ENCODE measurements around the gene FOXQ1.

FOXQ1 gene

DNA sequence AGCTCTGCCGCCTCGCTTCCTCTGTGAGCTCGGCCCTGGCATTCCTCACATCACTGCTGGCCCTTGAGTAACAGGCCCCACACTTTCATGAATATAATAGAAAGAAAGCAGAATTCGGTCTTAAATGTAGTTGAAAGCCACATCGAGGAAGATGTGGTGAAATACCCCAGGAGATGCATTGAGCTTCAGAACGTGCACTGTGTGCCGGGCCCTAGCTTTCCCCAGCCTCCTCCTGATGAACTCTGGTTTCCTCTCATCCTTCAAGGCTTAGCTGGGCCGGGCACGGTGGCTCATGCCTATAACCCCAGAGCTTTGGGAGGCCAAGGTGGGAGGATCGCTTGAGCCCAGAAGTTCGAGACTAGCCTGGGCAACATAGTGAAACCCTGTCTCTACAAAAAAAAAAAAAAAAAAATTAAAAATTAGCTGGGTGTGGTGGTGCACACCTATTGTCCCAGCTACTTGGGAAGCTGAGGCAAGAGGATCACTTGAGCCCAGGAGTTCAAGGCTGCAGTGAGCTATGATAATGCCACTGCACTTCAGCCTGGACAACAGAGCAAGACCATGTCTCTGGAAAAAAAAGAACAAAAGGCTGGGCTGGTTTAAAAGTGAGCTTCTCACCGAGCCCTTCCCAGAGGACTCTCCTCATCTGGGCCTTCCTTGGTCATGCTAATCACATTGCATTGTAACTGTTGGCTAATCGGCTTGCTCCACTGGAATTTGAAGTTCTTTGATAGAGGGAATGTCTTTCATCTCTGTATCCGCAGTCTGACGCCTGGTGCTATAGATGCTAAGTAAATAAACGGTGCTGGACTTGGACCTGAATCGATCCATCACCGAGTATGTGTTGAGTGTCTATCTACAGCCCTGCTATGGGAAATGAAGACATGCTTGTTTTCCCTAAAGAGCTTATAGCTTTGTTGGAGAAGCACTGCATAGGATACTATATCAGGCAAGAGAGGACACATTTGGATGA, 43.8 kb upstream of the FOXQ1 start:
- TF ChIP-seq POLR2AphosphoS5 (IDR thresholded peaks at IDR 0.05; ENCODE audit: low read depth, low read length) (no peak), SPI1 (IDR thresholded peaks at IDR 0.05; ENCODE audit: low read depth, low read length) (no peak), PAX5 (IDR thresholded peaks at IDR 0.05; ENCODE audit: insufficient read depth, low read length, severe bottlenecking) (no peak), POU2F2 (IDR thresholded peaks at IDR 0.05; ENCODE audit: low read depth, low read length) (no peak)
- no peak for DNase-seq (ENCODE audit: insufficient read length, low spot score)
- no peak for FAIRE-seq

DNA sequence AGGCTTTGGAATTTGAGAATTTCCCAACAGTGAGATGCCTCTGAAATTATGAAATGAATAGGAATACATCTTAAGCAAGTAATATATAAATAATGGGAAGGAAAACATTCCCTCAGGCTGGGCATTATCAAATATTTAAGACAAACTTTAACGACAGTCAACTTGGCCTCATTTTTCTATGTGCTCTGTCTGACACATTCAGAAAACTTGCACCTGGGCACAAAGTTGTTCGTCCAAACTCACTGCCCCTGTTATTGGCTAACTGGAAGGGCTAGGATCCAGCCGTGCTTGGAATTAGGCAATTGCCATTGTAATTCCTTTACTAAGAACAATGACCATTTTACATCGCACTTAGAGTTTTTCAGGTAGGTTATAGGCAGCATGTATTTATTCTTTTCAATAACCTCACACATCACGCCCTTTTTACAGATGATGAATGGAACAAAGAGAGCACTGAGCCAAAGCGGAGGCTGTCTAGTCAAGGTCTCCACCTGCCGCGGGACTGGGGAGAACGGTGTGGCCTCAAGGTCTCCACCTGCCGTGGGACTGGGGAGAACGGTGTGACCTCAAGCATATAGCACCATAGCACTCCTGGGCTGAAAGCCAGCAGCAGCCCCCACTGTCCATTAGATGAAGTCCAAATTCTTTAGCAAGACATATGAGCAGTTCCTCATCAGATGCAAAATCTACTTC, 40.7 kb upstream of the FOXQ1 start:
- no peak for FAIRE-seq

DNA sequence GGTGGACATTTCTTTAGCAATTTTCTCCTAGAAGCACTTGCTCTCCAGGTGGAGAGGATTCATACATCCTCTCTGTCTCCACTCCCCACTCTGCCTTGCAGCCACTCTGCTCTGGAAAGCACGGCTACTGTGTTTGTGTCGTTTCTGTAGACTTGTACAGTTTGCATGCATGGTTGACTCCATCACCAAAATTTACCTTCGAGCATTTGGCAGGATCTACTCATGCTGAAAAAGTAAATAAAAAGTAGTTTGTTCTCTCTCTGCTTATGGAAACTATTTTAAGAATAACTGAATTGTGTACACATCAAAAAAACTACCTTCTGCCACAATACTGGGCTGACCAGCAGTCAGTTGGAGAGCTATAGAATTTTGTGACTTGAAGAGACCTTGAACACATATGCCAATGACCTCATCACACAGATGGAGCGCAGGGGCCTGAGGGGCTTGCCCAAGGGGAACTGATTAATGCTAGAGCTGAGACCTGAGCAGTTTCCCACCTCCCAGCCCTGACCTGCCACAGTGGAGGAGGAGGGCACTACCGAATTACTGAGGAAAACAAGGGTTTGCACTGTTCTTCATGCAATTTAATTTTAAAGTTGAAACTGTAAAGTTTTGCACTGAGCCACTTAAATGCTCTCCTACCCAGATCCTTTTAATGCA, 33.7 kb upstream of the FOXQ1 start:
- FAIRE-seq = no peak
- DNase-seq (ENCODE audit: insufficient read length, low spot score) = no peak
- TF ChIP-seq POU2F2 (IDR thresholded peaks at IDR 0.05; ENCODE audit: low read depth, low read length) = no peak
- TF ChIP-seq SPI1 (IDR thresholded peaks at IDR 0.05; ENCODE audit: low read depth, low read length) = no peak
- TF ChIP-seq POLR2AphosphoS5 (IDR thresholded peaks at IDR 0.05; ENCODE audit: low read depth, low read length) = no peak
- TF ChIP-seq TAF1 (IDR thresholded peaks at IDR 0.05; ENCODE audit: low read depth, low read length) = no peak
- no peak for TF ChIP-seq PAX5 (IDR thresholded peaks at IDR 0.05; ENCODE audit: insufficient read depth, low read length, severe bottlenecking)
- TF ChIP-seq POLR2A (IDR thresholded peaks at IDR 0.05; ENCODE audit: low read depth, low read length) = no peak

More for the DNA sequence above, 40.7 kb upstream of the FOXQ1 start:
- DNase-seq (ENCODE audit: insufficient read length, low spot score) = no peak
- no peak for TF ChIP-seq POLR2AphosphoS5 (IDR thresholded peaks at IDR 0.05; ENCODE audit: low read depth, low read length)
- no peak for TF ChIP-seq TAF1 (IDR thresholded peaks at IDR 0.05; ENCODE audit: low read depth, low read length)
- TF ChIP-seq POU2F2 (IDR thresholded peaks at IDR 0.05; ENCODE audit: low read depth, low read length) = no peak
- TF ChIP-seq POLR2A (IDR thresholded peaks at IDR 0.05; ENCODE audit: low read depth, low read length) = no peak
- no peak for TF ChIP-seq PAX5 (IDR thresholded peaks at IDR 0.05; ENCODE audit: insufficient read depth, low read length, severe bottlenecking)
- TF ChIP-seq SPI1 (IDR thresholded peaks at IDR 0.05; ENCODE audit: low read depth, low read length) = no peak

DNA sequence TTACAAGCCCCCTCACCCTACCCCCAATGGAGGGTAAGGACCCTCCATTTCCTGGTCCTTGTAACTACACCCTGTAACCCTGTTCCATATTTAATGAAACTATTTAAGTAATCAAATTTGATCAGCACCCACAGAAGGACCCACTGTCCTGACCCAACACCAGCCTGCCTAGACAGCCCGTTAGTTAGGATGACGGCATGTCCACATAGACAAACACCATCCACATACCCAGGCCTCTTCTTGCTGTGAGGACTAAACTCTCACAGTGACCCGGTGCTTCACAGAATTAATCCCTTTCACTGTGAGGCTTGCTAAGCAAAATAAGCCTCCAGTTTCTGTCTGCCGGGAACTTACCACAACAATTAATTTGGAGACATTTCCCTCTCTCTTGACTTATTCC, 32.8 kb upstream of the FOXQ1 start:
- TF ChIP-seq POLR2A (IDR thresholded peaks at IDR 0.05; ENCODE audit: low read depth, low read length) (no peak), POU2F2 (IDR thresholded peaks at IDR 0.05; ENCODE audit: low read depth, low read length) (no peak), POLR2AphosphoS5 (IDR thresholded peaks at IDR 0.05; ENCODE audit: low read depth, low read length) (no peak), SPI1 (IDR thresholded peaks at IDR 0.05; ENCODE audit: low read depth, low read length) (no peak), PAX5 (IDR thresholded peaks at IDR 0.05; ENCODE audit: insufficient read depth, low read length, severe bottlenecking) (no peak), TAF1 (IDR thresholded peaks at IDR 0.05; ENCODE audit: low read depth, low read length) (no peak)
- no peak for FAIRE-seq
- DNase-seq (ENCODE audit: insufficient read length, low spot score) = no peak

DNA sequence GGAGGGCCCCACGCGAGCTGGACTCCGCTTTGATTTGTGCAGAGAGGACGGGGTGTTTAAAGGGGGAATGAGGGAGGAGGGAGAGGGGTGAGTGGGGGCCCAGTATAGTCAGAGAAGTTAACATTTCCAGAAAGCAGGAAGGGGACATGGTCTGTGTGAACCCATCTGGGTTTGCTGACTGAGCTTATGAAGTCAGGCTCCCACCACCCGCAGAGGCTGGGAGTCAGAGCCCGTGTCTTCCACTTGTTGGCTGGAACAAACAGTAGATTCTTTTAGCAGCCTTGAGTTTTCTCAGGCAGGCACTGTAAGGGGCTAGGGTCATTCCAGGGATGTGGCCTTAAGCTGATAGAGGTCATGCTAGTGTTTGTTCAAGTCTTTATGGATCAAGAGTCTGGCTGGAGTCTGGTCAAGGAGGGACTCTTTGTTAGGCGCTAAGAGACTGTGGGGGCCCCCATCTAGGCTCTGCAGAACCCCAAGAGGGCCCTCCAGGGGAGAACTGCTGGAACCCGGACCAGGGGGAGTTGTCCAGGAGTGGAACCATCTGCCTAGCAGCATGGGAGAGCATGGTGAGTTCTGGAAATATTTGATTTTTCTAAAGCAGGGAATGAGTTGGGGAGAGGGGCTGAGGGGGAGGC, 31.1 kb upstream of the FOXQ1 start:
- DNase-seq (ENCODE audit: insufficient read length, low spot score) (no peak), FAIRE-seq (no peak)
- TF ChIP-seq POLR2AphosphoS5 (IDR thresholded peaks at IDR 0.05; ENCODE audit: low read depth, low read length) (no peak), TAF1 (IDR thresholded peaks at IDR 0.05; ENCODE audit: low read depth, low read length) (no peak), SPI1 (IDR thresholded peaks at IDR 0.05; ENCODE audit: low read depth, low read length) (no peak), POU2F2 (IDR thresholded peaks at IDR 0.05; ENCODE audit: low read depth, low read length) (no peak), POLR2A (IDR thresholded peaks at IDR 0.05; ENCODE audit: low read depth, low read length) (no peak), PAX5 (IDR thresholded peaks at IDR 0.05; ENCODE audit: insufficient read depth, low read length, severe bottlenecking) (no peak)

DNA sequence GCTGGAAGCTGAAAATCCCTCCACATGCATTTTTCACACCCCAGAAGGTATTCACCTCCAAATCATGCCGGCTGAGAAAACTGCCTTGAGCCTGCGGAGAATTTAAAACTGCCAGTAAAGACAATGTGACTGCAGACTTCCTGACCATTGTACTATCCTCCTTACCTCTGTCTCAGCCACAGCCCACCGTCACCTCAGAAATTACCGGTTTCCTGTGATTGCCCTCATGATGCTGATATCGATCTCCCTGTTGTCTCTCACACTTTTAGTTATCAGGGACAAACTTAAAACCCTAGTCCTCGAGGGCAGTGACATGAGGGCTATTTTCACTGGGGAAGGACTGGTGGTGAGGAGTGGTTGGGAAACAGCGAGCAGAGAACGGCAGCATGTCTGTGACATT, 30.2 kb upstream of the FOXQ1 start:
- no peak for TF ChIP-seq POU2F2 (IDR thresholded peaks at IDR 0.05; ENCODE audit: low read depth, low read length)

DNA sequence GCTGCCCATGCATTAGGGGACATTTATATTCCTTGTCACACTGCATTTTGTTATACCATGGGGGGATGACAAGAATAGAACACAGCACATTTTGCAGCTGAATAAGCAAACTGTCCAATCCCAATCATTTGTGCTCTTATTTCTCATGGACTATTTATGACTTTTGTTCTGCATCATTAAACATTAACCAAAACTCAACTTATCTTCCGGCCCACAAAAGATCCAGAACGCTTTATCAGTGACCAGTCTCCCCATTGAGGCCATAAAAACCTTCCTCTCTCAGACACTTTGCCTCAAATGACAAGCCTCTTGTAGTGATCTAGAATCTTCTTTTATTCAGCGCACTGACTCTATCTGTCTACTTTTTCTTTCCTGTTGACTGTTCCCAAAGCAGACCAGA, 28.4 kb upstream of the FOXQ1 start:
- TF ChIP-seq POU2F2 (IDR thresholded peaks at IDR 0.05; ENCODE audit: low read depth, low read length) (no peak), POLR2AphosphoS5 (IDR thresholded peaks at IDR 0.05; ENCODE audit: low read depth, low read length) (no peak), SPI1 (IDR thresholded peaks at IDR 0.05; ENCODE audit: low read depth, low read length) (no peak), POLR2A (IDR thresholded peaks at IDR 0.05; ENCODE audit: low read depth, low read length) (no peak), PAX5 (IDR thresholded peaks at IDR 0.05; ENCODE audit: insufficient read depth, low read length, severe bottlenecking) (no peak), TAF1 (IDR thresholded peaks at IDR 0.05; ENCODE audit: low read depth, low read length) (no peak)
- DNase-seq (ENCODE audit: insufficient read length, low spot score) = no peak
- FAIRE-seq = no peak

More for the DNA sequence above, 30.2 kb upstream of the FOXQ1 start:
- FAIRE-seq (no peak), DNase-seq (ENCODE audit: insufficient read length, low spot score) (no peak)

DNA sequence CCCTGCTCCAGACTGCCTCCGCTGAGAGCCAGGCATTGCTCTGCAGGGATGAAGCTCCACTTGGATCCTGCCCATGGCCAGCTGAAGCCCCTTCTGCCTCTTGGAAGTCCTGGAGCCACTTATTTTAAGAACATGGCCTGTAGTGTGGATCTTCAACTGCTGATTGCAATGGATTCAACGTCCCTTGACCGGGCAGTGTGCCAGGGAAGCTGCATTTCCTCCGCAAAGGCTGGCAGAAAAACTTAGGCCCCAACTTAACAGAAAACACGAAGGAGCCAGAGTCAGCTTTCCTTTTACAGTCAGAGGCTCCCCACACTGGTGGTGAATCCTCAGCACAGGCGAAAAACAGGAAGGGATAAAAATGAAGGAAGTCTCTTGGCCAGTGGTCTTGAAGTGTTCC, 26.3 kb upstream of the FOXQ1 start:
- TF ChIP-seq PAX5 (IDR thresholded peaks at IDR 0.05; ENCODE audit: insufficient read depth, low read length, severe bottlenecking) (no peak), POU2F2 (IDR thresholded peaks at IDR 0.05; ENCODE audit: low read depth, low read length) (no peak), TAF1 (IDR thresholded peaks at IDR 0.05; ENCODE audit: low read depth, low read length) (no peak), POLR2A (IDR thresholded peaks at IDR 0.05; ENCODE audit: low read depth, low read length) (no peak), POLR2AphosphoS5 (IDR thresholded peaks at IDR 0.05; ENCODE audit: low read depth, low read length) (no peak), SPI1 (IDR thresholded peaks at IDR 0.05; ENCODE audit: low read depth, low read length) (no peak)
- FAIRE-seq = no peak
- no peak for DNase-seq (ENCODE audit: insufficient read length, low spot score)

DNA sequence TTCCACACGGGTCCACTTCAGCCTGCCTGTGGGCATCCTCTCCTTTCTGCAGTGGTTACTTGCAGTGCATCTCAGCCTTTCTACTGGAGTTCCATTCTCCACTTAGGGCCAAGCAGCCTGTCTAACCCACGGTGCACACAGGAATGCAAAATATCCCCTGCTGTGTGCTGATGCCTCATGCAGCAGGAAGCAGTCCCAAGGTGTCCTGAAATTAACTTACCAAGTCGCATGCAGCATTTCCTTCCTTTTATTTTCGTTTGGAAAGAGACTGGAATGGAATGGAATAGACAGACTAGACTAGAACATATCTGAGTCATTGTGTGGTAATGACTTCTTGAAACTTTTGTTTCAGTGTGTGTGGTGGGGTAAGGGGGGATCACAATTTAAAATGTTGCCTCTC, 25.9 kb upstream of the FOXQ1 start:
- TF ChIP-seq TAF1 (IDR thresholded peaks at IDR 0.05; ENCODE audit: low read depth, low read length) (no peak), SPI1 (IDR thresholded peaks at IDR 0.05; ENCODE audit: low read depth, low read length) (no peak), POLR2A (IDR thresholded peaks at IDR 0.05; ENCODE audit: low read depth, low read length) (no peak), PAX5 (IDR thresholded peaks at IDR 0.05; ENCODE audit: insufficient read depth, low read length, severe bottlenecking) (no peak)
- FAIRE-seq = no peak
- no peak for DNase-seq (ENCODE audit: insufficient read length, low spot score)
